Tibial nerve (tissue), 4 donors: ENCODE results near the gene OSBPL6. TPM values are rescaled to one million over a fixed set of nuclear protein-coding genes. Genes with fewer than 3 reads are reported as not detected.

ENCODE experiments used
- DNase-seq, 2 donors: peaks; one replicate each; pipeline ENCODE4 v3.0.0-alpha.2; 2019; ENCODE audit warnings: low spot score in 2 of 2
- H3K27ac ChIP-seq, 4 donors: fragments of 200-600 bp; sonication (generic) in 3 of 4; one replicate each; pipeline ENCODE4 v1.5.1; 2017 to 2019; ENCODE audit warnings: mild to moderate bottlenecking in 1 of 4
- H3K27me3 ChIP-seq, 2 donors: fragments of 200-600 bp; sonication (generic) in 1 of 2; one replicate each; pipeline versions ENCODE4 v1.5.1 to v1.6.0; 2017 to 2019
- H3K36me3 ChIP-seq, 3 donors: fragments of 200-600 bp; sonication (generic); one replicate each; pipeline ENCODE4 v1.5.1; 2018 to 2019
- H3K4me1 ChIP-seq, 4 donors: fragments of 200-600 bp; sonication (generic) in 3 of 4; one replicate each; pipeline ENCODE4 v1.5.1; 2017 to 2019
- H3K4me3 ChIP-seq, 4 donors: fragments of 200-600 bp; sonication (generic) in 3 of 4; one replicate each; pipeline ENCODE4 v1.5.1; 2017 to 2019; ENCODE audit warnings: mild to moderate bottlenecking in 1 of 4, moderate library complexity in 1 of 4
- H3K9me3 ChIP-seq, 4 donors: fragments of 200-600 bp; sonication (generic) in 3 of 4; one replicate each; pipeline ENCODE4 v1.5.1; 2017 to 2019
- EP300 ChIP-seq, 2 donors: sonication (generic); formaldehyde crosslinking; IDR thresholded peaks; one replicate each; pipeline ENCODE4 v1.6.1; 2017; ENCODE audit warnings: antibody characterized with exemption in 2 of 2, mild to moderate bottlenecking in 1 of 2
- POLR2A ChIP-seq, 2 donors: fragments of 450-650 bp; IDR thresholded peaks; one replicate each; pipeline ENCODE4 v1.6.1; 2017; ENCODE audit warnings: antibody characterized with exemption in 2 of 2, mild to moderate bottlenecking in 2 of 2, moderate library complexity in 2 of 2
- WGBS, 2 donors: methylation state at CpG; one replicate each; pipeline ENCODE4 v1.1.5; 2018; 5-methylcytosine and 5-hydroxymethylcytosine counted together
- total RNA-seq, 4 donors: library from RNA; depleted of rRNA; stranded (reverse); fragments of >200 nt; gene quantifications; one replicate each; pipeline ENCODE4 v1.1.0, GENCODE V29; 2016
- TF ChIP-seq, protein P1 (sequence below), 5 experiments: fragments of 200-600 bp in 3 of 5; fragments of 450-650 bp in 2 of 5; sonication (generic) in 3 of 5; IDR thresholded peaks; one replicate each; pipeline ENCODE4 v1.5.1; 2016 to 2019; ENCODE audit warnings: antibody characterized with exemption in 5 of 5, mild to moderate bottlenecking in 3 of 5, moderate library complexity in 2 of 5

Gene OSBPL6
- total RNA-seq, 4 donors from 2014 or later, result 0.66 to 3.1 (median 1.6) TPM

DNA sequence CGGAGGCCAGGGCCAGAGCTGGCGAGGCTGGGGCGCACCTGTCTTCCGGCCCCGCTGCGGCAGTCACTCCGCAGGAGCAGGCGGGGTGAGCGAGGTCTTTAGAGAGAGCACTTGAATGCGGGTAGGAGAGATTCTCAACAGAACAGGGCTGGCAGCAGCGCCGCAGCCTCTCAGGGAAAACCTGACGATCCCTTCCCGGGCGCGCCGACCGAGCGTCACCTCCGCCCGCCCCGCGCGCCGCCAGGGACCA, 256.1 kb downstream of the OSBPL6 start:
- peaks cover 0 to 32% (median 16%) of the 10 kb centered on the region in 4 donors for H3K4me1 ChIP-seq
- DNase-seq, result peak in 1 of 2 donors; percentile 30
- peak overlapping the region; percentile 96 to 99 (median 98) for H3K27ac ChIP-seq
- peak overlapping the region; percentile 78 to 99 (median 92) for H3K4me3 ChIP-seq
- WGBS, 2 donors, result 0% methylated on average over 6 to 9 of the region's 25 CpGs
- TF ChIP-seq EP300 (IDR thresholded peaks at IDR 0.05) (no peak), POLR2A (IDR thresholded peaks at IDR 0.05) (no peak)
- TF ChIP-seq, protein P1, sequence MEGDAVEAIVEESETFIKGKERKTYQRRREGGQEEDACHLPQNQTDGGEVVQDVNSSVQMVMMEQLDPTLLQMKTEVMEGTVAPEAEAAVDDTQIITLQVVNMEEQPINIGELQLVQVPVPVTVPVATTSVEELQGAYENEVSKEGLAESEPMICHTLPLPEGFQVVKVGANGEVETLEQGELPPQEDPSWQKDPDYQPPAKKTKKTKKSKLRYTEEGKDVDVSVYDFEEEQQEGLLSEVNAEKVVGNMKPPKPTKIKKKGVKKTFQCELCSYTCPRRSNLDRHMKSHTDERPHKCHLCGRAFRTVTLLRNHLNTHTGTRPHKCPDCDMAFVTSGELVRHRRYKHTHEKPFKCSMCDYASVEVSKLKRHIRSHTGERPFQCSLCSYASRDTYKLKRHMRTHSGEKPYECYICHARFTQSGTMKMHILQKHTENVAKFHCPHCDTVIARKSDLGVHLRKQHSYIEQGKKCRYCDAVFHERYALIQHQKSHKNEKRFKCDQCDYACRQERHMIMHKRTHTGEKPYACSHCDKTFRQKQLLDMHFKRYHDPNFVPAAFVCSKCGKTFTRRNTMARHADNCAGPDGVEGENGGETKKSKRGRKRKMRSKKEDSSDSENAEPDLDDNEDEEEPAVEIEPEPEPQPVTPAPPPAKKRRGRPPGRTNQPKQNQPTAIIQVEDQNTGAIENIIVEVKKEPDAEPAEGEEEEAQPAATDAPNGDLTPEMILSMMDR (IDR thresholded peaks at IDR 0.05), result no peak
- H3K36me3 ChIP-seq, result peaks cover 0 to 28% (median 6%) of the 10 kb centered on the region in 3 donors
- no peaks in the 10 kb centered on the region for H3K27me3 ChIP-seq
- no peaks in the 10 kb centered on the region for H3K9me3 ChIP-seq

DNA sequence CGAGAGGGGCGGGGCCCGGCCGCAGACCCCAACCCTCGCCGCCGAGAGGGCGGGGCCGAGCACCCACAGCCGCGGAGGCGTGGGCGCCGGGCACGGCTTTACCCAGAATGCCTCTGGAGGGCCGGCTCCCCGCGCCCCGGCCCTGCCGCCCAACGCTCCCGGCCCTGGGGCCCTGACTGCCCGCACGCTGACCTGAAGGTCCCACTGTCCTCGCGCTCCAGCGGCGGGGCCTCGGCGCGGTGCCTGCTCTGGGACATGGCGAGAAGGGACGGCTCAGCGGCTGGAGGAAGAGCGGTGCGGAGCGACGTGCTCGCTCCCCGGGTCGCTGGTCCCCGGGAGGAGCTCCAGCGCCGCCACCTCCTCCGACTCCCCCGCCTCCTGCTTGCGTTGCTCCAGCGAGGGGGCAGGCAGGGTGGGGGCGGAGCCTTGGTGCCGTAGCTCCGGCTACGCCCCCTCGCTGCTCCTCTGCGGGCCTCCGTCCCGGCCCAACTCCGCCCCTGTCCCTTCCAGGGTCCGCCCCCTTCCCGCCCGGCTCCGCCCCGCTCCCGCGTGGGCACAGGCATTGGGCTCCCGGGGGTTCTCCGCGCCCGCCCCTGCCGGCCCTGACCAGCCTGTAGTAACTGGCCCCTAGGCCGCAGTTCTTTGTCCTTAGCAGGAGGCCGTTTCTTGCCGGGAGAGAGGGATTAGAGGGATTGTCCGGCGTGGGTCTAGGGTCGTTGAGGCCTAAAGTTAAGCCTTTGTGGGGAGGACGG, 256.6 kb downstream of the OSBPL6 start, which contains the start of the genes PJVK and PRKRA:
TSS of gene PJVK (plus strand) at position 605 of the 752 bp plus-strand sequence. CDS start 2,032 bp downstream, outside the sequence.
TSS of gene PRKRA (minus strand) at position 402 of the 752 bp plus-strand sequence. CDS start at position 257, 145 bp downstream.
- Histone ChIP-seq H3K27me3 (no peaks in the 10 kb centered on the region), H3K27ac (peak within 1 kb of the TSS; percentile 96 to 99 (median 98)), H3K9me3 (no peaks in the 10 kb centered on the region), H3K4me3 (peak within 1 kb of the TSS; percentile 78 to 99 (median 92)), H3K36me3 (peaks cover 0 to 23% (median 5%) of the 10 kb centered on the region in 3 donors), H3K4me1 (peaks cover 0 to 32% (median 16%) of the 10 kb centered on the region in 4 donors)
- WGBS, 2 donors, result 0 to 1% methylated on average over 12 to 33 of the region's 76 CpGs
- peak; percentile 94 to 96 for DNase-seq
- TF ChIP-seq, protein P1 (IDR thresholded peaks at IDR 0.05), result peak in 3 of 5 experiments; percentile 27 to 37 (median 28)
- TF ChIP-seq EP300 (IDR thresholded peaks at IDR 0.05) (peak; percentile 66 to 98), POLR2A (IDR thresholded peaks at IDR 0.05) (peak; percentile 65 to 98)

DNA sequence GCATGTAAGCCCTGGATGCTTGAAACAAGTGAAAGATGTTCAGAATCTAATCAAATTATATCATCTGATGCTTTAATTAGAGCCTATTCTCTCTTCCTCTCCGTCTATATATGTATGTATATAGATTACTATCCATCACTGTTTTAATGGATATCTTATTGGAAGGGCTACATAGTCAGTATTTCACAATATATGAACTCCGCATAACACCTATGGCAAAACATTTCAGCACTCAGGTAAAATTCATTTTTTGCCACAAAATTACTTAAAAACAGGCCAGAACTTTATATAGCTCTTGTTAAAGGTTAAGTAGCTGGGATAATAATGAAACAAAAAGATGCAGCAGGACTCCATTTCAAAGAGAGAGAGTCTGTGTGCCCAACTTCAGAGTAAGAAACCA, 258.0 kb downstream of the OSBPL6 start:
- H3K9me3 ChIP-seq, result no peaks in the 10 kb centered on the region
- peaks cover 0 to 32% (median 16%) of the 10 kb centered on the region in 4 donors for H3K4me1 ChIP-seq
- no peak for TF ChIP-seq POLR2A (IDR thresholded peaks at IDR 0.05)
- TF ChIP-seq, protein P1 (IDR thresholded peaks at IDR 0.05), result no peak
- TF ChIP-seq EP300 (IDR thresholded peaks at IDR 0.05), result no peak
- DNase-seq, result no peak
- WGBS, 2 donors, result 93 to 95% methylated on average over 2 of the region's 2 CpGs
- no peaks in the 10 kb centered on the region for H3K27me3 ChIP-seq
- peak overlapping the region in 2 of 4 donors; percentile 96 to 99 for H3K27ac ChIP-seq
- no peak overlapping the region for H3K4me3 ChIP-seq
- H3K36me3 ChIP-seq, result peaks cover 0 to 13% (median 0%) of the 10 kb centered on the region in 3 donors

Other genes starting within 250 kb of the OSBPL6 start
- 1 to 10 TPM in 1 of 4 donors, not detected in 3; 1.7 TPM for gene PDE11A, start 121.7 kb upstream of the OSBPL6 start, total RNA-seq
- gene RBM45, start 82.1 kb upstream of the OSBPL6 start, total RNA-seq, result 10 to 100 TPM; 13.6 to 20.4 (median 19.6) TPM